ENCODE data around the gene REG4. TPM values are rescaled to one million over a fixed set of nuclear protein-coding genes. Genes with fewer than 3 reads are reported as not detected.

REG4 gene
- total and polyA plus RNA-seq, 10 of the 15 experiments (the other 5 are each of a cell fraction or from before 2014, with no cell fraction given): not detected

DNA sequence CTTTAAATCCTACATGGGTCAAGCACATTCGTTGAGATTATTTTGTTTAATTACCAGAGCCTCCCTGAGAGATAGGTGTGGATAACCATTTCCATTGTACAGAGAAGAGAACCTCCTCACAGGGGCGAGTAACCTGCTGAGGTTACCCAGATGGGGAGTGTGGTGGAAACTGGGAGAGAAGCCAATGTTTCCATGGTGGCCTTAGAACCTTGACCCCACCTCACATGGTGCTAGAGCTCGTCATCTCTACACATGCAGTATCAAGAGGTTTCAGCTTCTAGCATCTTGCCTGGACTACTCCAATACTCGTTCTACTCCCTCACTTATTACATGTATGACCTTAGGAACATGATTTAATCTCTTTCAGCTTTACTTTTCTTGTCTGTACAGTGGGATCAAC, 4.8 kb downstream of the REG4 start:
- no peak for ATAC-seq
- TF ChIP-seq EED (IDR thresholded peaks at IDR 0.05; ENCODE audit: low read depth) (no peak), ZNF622 (IDR thresholded peaks at IDR 0.05) (no peak), PAX5 (IDR thresholded peaks at IDR 0.05; ENCODE audit: borderline replicate concordance, low read depth, low read length) (no peak), EP300 (IDR thresholded peaks at IDR 0.05; ENCODE audit: borderline replicate concordance in 1 of 2, control insufficient read depth in 1 of 2, low read depth in 2 of 2, low read length in 2 of 2) (no peak), EGR1 (IDR thresholded peaks at IDR 0.05; ENCODE audit: borderline replicate concordance in 1 of 2, low read depth in 2 of 2, low read length in 2 of 2) (no peak)
- TF ChIP-seq, protein P1, sequence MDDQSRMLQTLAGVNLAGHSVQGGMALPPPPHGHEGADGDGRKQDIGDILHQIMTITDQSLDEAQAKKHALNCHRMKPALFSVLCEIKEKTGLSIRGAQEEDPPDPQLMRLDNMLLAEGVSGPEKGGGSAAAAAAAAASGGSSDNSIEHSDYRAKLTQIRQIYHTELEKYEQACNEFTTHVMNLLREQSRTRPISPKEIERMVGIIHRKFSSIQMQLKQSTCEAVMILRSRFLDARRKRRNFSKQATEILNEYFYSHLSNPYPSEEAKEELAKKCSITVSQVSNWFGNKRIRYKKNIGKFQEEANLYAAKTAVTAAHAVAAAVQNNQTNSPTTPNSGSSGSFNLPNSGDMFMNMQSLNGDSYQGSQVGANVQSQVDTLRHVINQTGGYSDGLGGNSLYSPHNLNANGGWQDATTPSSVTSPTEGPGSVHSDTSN (IDR thresholded peaks at IDR 0.05; ENCODE audit: insufficient replicate concordance, low read depth, low read length): no peak

More for the DNA sequence above, 4.8 kb downstream of the REG4 start:
- Histone ChIP-seq H3K9ac (ENCODE audit: control insufficient read depth, insufficient read depth, low read length) (no peak overlapping the region), H4K20me1 (ENCODE audit: control insufficient read depth, insufficient read depth) (no peaks in the 10 kb centered on the region), H3K27ac (ENCODE audit: control insufficient read depth, insufficient read depth) (no peak overlapping the region), H3K79me2 (ENCODE audit: control insufficient read depth, insufficient read depth, low read length) (no peaks in the 10 kb centered on the region), H3K9me3 (replicated peaks; ENCODE audit: control insufficient read depth, insufficient read depth, low read length) (no peaks in the 10 kb centered on the region), H3K4me2 (ENCODE audit: control insufficient read depth, insufficient read depth) (no peak overlapping the region), H3K4me1 (ENCODE audit: control insufficient read depth, insufficient read depth, low read length) (no peaks in the 10 kb centered on the region), H3K4me3 (no peak overlapping the region), H3K36me3 (ENCODE audit: control insufficient read depth in 2 of 2, insufficient read depth in 2 of 2, low read length in 1 of 2) (no peaks in the 10 kb centered on the region), H3K27me3 (replicated peaks in 1 of 2; ENCODE audit: control insufficient read depth in 2 of 2, insufficient read depth in 2 of 2, low read length in 1 of 2) (no peaks in the 10 kb centered on the region; a peak in 1 of 4 replicates), H2AFZ (ENCODE audit: control insufficient read depth, low read depth, low read length) (no peak overlapping the region)
- POLR2A ChIA-PET: no interaction called here
- DNase-seq (ENCODE audit: low read depth, low spot score) (no peak), FAIRE-seq (no peak)
- SMC1A ChIA-PET (ENCODE audit: uncharacterized antibody, unreplicated experiment): no interaction called here
- CTCF ChIA-PET: interaction anchor here (0.6 to 1.0 kb wide), 4 partner anchors 9 to 519 kb away, joined by 3 read pairs; no protein-coding TSS in a partner anchor
- intact Hi-C loops (cut with micrococcal nuclease; ENCODE audit: unreplicated experiment): no loop called here
- no TSS peak for BruUV-seq (replicated peaks)
- WGBS (ENCODE audit: insufficient coverage, insufficient replicate concordance, low lambda C conversion rate, missing lambda C conversion rate): 3% methylated on average over 4 of the region's 4 CpGs
- RAD21 ChIA-PET (ENCODE audit: unreplicated experiment): no interaction called here
- in situ Hi-C loops (cut with MboI): loop anchor here (5.0 kb wide), 1 partner anchor 34 kb away; no protein-coding TSS in a partner anchor

Data from GM12878 (cell line).